Body of pancreas (tissue), 4 donors: ENCODE data around the gene MIGA2. TPM values are rescaled to one million over a fixed set of nuclear protein-coding genes. Genes with fewer than 3 reads are reported as not detected.
A peak's percentile ranks its signal among the peaks of the same experiment; 100 is the strongest.

Source experiments
- ATAC-seq: fragments of 150-250 bp; one replicate; pipeline ENCODE4 v1.9.1; 2016
- DNase-seq, 4 donors: peaks; one replicate each; pipeline ENCODE4 v3.0.0-alpha.2; 2019
- H3K27ac ChIP-seq, 4 donors: fragments of 200-600 bp; sonication (generic); 1 replicate in 3 of 4; 2 replicates in 1 of 4; pipeline versions ENCODE4 v1.5.1 to v1.6.1; 2016 to 2019; ENCODE audit warnings: mild to moderate bottlenecking in 1 of 4, mixed read lengths in 1 of 4, moderate library complexity in 1 of 4
- H3K27me3 ChIP-seq, 2 donors: fragments of 200-600 bp; sonication (generic); one replicate each; pipeline ENCODE4 v1.6.0; 2016; ENCODE audit warnings: mild to moderate bottlenecking in 1 of 2
- H3K36me3 ChIP-seq, 2 donors: fragments of 200-600 bp; sonication (generic); replicated peaks in 1 of 2; 2 replicates each; pipeline ENCODE4 v1.5.1; 2016; ENCODE audit warnings: low read depth in 2 of 2; ENCODE audit not compliant: insufficient read depth in 1 of 2
- H3K4me1 ChIP-seq: fragments of 200-600 bp; sonication (generic); one replicate; pipeline ENCODE4 v1.6.0; 2016
- H3K4me3 ChIP-seq, 2 donors: fragments of 200-600 bp; sonication (generic); 1 replicate in 1 of 2; 2 replicates in 1 of 2; pipeline ENCODE4 v1.5.1; 2016 to 2019
- H3K9me3 ChIP-seq, 3 donors: fragments of 200-600 bp; sonication (generic); 1 replicate in 2 of 3; 2 replicates in 1 of 3; pipeline ENCODE4 v1.5.1; 2016
- CTCF ChIP-seq, 7 experiments: fragments of 450-650 bp in 4 of 7; fragments of 200-600 bp in 3 of 7; sonication (generic) in 3 of 7; IDR thresholded peaks; one replicate each; pipeline ENCODE4 v1.5.1; 2016 to 2019; ENCODE audit warnings: antibody characterized with exemption in 7 of 7
- POLR2A ChIP-seq, 3 donors: fragments of 450-650 bp; IDR thresholded peaks; one replicate each; pipeline ENCODE4 v1.6.1; 2016; ENCODE audit warnings: antibody characterized with exemption in 3 of 3, mild to moderate bottlenecking in 2 of 3
- WGBS, 2 donors: methylation state at CpG; one replicate each; pipeline ENCODE4 v1.1.5; 2017; 5-methylcytosine and 5-hydroxymethylcytosine counted together
- intact Hi-C: fragments of 100-400 bp; cut with DNase I; formaldehyde crosslinking; loops from one replicate; pipeline ENCODE4 v1.15.1; 2023
- total RNA-seq, 2 donors: library from RNA; depleted of rRNA; stranded (reverse); fragments of >200 nt; gene quantifications; one replicate each; pipeline ENCODE4 v1.1.0, GENCODE V29; 2016

The MIGA2 gene
- total RNA-seq, 2 donors from 2014 or later, result 11.9 to 36.6 TPM

- WGBS, 2 donors, result 57 to 69% methylated on average over 5 to 7 of the region's 8 CpGs
- intact Hi-C loops, result no loop called here
- Histone ChIP-seq H3K27me3 (no peaks in the 10 kb centered on the region), H3K27ac (peak overlapping the region in 2 of 4 donors; percentile 17 to 24), H3K4me3 (no peak overlapping the region), H3K36me3 (peaks cover 0 to 6% of the 10 kb centered on the region in 2 donors), H3K9me3 (no peaks in the 10 kb centered on the region), H3K4me1 (peaks cover 21% of the 10 kb centered on the region)
- TF ChIP-seq POLR2A (IDR thresholded peaks at IDR 0.05) (no peak), CTCF (IDR thresholded peaks at IDR 0.05) (no peak)
- peak in 1 of 4 donors; percentile 29 for DNase-seq
- no peak for ATAC-seq
These were observed 1.9 kb downstream of the MIGA2 start for GRCh38 chr9:129038109-129038852.

GRCh38 chr9:129040113-129040643 is 3.8 kb downstream of the MIGA2 start:
- no peak for DNase-seq

GRCh38 chr9:129042016-129042415 is 5.6 kb downstream of the MIGA2 start:
- DNase-seq, result no peak
- Histone ChIP-seq H3K4me1 (peaks cover 15% of the 10 kb centered on the region), H3K27ac (no peak overlapping the region), H3K9me3 (no peaks in the 10 kb centered on the region), H3K27me3 (no peaks in the 10 kb centered on the region), H3K4me3 (no peak overlapping the region), H3K36me3 (peaks cover 0 to 6% of the 10 kb centered on the region in 2 donors)
- ATAC-seq, result no peak
- intact Hi-C loops, result no loop called here
- WGBS, 2 donors, result 91 to 100% methylated on average over 2 to 16 of the region's 16 CpGs
- no peak for TF ChIP-seq CTCF (IDR thresholded peaks at IDR 0.05)
- no peak for TF ChIP-seq POLR2A (IDR thresholded peaks at IDR 0.05)

More at GRCh38 chr9:129040113-129040643, 3.8 kb downstream of the MIGA2 start:
- Histone ChIP-seq H3K27me3 (no peaks in the 10 kb centered on the region), H3K36me3 (peaks cover 0 to 6% of the 10 kb centered on the region in 2 donors), H3K9me3 (no peaks in the 10 kb centered on the region), H3K27ac (no peak overlapping the region), H3K4me3 (no peak overlapping the region), H3K4me1 (peaks cover 21% of the 10 kb centered on the region)
- TF ChIP-seq CTCF (IDR thresholded peaks at IDR 0.05) (no peak), POLR2A (IDR thresholded peaks at IDR 0.05) (no peak)
- intact Hi-C loops, result no loop called here
- ATAC-seq, result no peak
- WGBS, 2 donors, result 85 to 90% methylated on average over 5 to 10 of the region's 12 CpGs

- intact Hi-C loops, result no loop called here
- no peaks in the 10 kb centered on the region for H3K9me3 ChIP-seq
- H3K36me3 ChIP-seq, result peaks cover 5 to 6% of the 10 kb centered on the region in 2 donors
- DNase-seq, result peak; percentile 96 to 99 (median 97)
- H3K4me3 ChIP-seq, result no peak overlapping the region
- peaks cover 16% of the 10 kb centered on the region for H3K4me1 ChIP-seq
- peak in 1 of 3 donors; percentile 17 for TF ChIP-seq POLR2A (IDR thresholded peaks at IDR 0.05)
- TF ChIP-seq CTCF (IDR thresholded peaks at IDR 0.05), result no peak
- H3K27me3 ChIP-seq, result no peaks in the 10 kb centered on the region
- peak overlapping the region; percentile 62 to 79 (median 71) for H3K27ac ChIP-seq
- 12 to 14% methylated on average over 7 to 8 of the region's 8 CpGs for WGBS, 2 donors
- peak; percentile 95 for ATAC-seq
These were observed 16.2 kb downstream of the MIGA2 start for GRCh38 chr9:129052592-129052991.
